ENCODE results near the gene AKT2.
"Not testable (repeated sequence)": the region's sequence is repeated elsewhere in the genome, so short reads cannot be mapped to it uniquely, and the experiment has no call there.

Gene AKT2

DNA sequence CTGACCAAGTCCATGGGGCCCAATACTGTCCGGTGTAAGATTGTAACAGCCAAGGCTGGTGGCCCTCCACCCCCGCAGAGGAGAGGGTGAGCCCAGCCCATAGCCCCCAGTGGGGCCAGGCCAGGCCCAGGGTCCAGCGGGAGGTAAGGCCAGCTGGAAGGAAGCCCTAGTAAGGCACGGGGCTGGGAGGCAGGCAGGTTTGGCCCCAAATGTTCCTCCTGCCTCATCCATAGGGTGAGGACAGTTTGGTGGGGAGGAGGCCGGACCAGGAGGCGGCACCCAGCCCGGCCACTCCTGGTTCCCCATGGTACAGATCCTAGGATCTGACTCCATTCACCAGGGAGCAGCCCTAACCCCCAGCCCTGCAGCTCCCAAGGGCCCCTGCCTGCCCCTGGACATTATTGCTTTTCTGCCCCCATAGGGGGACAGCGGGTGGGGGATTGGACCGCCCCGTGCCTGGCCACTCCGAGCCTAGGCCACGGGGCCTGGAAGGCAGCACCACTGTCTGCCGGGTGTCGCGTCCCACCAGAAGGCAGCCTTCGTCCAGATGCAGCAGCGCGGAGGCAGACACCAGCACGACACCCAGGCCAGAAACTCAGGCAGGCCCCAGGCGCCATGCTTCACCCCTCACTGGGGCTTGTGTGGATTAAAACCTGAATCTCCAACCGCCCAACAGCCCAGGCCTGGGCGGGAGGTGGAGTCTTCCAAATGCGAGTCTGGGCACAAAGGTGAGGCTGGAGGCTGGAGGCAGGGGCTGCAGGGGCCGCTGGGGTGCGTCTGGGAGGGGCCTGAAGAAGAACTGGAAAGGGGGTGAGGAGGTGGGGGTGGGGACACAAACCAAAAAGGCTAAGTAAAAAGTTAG lies 52.0 kb downstream of the AKT2 start:
- DNase-seq = no peak

GRCh38 chr19:40232479-40232878 lies 52.7 kb downstream of the AKT2 start:
- no peak for DNase-seq

- DNase-seq = no peak
Measured at GRCh38 chr19:40231544-40232424, 53.4 kb downstream of the AKT2 start.

GRCh38 chr19:40231057-40231456 lies 54.1 kb downstream of the AKT2 start:
- no peak for DNase-seq

DNA sequence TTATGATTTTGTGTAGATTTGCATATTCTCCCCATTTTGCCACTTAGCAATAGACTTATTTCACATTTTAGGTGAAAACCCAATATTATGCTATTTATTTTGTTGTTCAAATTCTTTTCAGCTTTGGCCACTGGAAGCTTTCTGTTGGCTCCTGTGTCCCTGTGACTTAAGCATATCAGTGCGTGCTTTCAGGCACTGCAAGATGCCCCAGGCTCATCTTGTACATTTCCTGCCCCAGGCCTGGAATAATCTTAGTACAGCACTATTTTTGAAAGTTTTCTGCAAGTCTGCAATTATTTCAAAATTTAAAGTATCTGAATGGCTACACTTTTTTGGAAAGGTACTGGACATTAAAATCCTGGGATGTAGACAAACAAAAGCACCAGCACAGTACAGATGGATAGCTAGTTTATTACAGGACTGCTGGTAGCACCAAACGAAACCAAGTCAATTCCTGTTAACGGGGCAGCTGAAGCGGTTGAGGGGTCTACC lies 55.2 kb downstream of the AKT2 start:
- DNase-seq = no peak

DNA sequence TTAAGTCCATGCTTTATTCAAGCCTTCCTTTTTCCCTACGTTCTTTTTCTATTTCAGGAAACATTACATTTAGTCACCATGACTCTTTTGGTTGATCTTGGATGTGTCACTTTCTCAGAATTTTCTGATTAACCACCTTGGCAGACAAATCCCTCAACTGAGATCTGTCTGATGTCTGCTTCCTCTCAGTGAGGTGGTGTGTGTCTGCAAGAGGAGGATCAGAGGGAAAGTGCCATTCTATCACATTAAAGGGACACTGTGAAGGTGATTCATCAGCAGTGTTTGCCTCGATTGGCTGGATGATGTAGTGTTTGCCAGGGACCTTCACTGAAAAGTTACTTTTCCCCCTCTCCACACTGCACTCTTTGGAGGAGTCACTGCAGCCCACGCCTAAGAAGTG lies 55.7 kb downstream of the AKT2 start:
- DNase-seq = no peak

DNA sequence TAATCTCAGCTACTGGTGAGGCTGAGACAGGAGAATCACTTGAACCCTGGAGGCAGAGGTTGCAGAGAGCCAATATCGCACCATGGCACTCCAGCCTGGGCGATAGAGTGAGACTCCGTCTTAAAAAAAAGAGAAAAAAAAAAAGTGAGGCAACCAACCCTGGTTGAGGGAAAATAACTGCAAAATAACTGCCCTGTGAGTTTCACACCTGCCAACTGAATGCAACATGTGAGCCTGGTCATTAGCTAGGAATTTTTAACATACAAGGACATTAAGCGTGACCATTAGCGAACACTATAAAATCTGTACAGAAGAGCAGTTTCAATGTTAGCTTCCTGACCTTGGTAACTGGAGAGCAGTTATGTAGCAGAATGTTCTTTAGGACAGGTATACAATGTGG lies 56.3 kb downstream of the AKT2 start:
- DNase-seq = no peak

GRCh38 chr19:40228346-40228745 lies 56.8 kb downstream of the AKT2 start:
- no peak for DNase-seq

GRCh38 chr19:40225440-40226305 lies 59.5 kb downstream of the AKT2 start:
- DNase-seq = no peak

DNA sequence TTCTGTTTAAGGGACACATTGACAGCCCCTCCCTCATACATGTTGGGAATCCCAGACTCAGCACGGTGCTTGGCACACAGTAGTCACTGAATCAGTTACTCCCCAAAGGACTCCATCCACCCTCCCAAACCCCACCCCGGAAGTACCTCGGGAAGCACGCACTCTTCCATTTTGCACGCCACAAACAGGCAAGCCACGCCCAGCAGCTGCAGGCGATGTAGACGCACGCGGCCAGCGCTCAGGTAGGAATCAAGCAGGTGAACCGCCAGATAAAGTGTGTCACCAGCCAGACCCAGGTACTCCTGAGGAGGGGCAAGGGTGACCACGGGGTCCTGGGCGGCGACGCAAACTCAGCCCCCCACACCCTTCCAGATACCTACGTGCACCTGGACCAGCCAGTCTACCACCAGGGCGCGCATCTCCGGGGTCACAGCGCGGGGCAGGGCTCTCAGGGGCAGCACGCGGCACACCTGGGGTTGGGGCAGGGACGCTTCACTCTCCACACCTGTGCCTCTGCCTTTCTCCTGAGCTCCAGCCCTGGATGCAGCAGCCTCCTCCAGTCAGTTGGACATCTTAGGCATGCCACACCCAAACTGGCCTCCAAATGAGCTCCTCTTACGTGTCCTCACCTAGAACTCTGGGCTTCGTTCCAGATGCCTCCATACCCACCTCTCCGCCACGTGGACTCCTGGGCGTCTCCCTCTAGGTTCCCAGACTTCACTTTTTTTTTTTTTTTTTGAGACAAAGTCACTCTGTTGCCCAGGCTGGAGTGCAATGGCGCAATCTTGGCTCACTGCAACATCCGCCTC lies 60.6 kb downstream of the AKT2 start:
- no peak for DNase-seq

DNA sequence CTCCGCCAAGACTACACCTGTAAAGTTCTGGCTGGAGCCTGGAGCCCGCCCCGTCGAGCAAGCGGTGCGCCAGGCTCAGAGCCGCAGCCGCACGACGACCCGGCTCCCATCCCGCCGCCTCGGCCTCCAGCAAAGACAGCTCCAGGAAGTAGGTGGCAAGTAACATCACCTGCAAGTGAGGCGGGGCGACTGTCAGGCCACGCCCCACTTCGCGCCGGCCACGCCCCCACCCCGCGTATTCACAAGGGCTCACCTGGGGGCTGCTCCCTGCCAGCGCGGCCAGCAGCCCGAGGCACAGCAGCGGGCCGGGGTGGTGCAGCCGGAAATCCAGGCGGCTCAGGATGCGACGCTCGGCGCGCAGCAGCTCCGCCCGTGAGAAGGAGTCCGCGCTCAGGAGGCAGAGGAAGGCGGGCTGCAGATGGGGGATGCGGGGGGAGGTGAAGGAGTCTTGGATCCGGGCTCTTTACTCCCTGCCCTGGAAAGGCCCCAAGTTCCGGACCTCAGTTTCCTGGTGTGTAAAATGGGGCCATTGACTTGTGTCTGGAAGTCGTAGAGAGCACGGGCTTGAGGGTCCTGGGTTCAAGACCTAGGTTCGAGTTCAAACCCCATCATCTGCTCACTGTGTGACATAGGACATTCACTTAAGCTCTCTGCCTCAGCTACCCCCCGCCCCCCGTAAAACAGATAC lies 61.9 kb downstream of the AKT2 start:
- DNase-seq = no peak

DNA sequence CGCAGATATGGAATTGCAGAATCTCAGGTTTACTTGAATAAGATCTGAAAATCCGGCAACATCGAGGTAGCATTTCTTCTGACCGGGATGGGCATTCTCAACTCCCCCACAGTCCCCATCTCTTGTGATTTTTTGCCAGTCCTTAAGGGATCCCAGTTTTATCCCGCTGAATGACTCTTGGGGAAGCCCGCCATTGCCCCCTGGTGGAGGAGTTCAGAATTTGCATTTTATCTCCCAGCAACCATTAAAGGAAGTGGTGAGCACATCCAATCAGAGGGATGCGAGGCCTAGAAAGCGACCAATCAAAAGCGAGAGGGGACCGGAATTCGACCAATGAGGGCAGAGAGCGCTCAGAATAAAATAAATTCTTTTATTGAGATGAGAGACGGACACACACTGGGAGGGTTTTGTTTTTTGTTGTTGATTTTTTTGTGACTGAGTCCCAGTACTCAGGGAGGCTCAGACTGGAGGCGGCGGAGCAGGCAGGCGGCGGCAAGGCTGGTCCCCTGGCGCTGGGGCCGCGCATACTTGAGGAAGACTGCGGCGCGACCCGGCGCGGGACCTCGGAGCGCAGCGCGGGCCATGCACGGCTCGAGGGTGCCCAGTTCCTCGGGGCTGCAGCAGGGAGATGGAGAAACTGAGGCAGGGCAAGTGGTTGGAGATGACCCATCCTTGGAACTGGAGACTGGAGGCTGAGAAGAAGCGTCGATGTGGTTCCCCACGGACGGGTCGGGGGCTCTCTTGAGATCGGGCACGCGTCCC lies 63.1 kb downstream of the AKT2 start:
- peak; percentile 57 for DNase-seq

DNA sequence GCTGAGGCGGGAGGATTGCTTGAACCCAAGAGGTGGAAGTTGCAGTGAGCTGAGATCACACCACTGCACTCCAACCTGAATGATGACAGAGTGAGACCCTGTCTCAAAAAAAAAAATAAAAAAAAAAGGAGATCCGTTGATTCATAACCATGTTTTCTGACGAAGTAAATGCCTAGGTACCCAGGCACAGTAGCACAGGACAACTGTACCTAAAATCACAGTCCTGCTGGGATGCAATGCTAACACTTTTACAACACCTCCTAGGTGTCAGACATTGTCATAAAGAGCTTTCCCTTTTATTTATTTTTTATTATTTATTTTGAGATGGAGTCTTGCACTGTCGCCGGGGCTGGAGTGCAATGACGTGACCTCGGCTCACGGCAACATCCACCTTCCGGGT lies 64.5 kb downstream of the AKT2 start:
- DNase-seq = no peak

- DNase-seq = no peak
Measured at GRCh38 chr19:40219721-40220276, 65.3 kb downstream of the AKT2 start.

GRCh38 chr19:40219029-40219428 lies 66.1 kb downstream of the AKT2 start:
- not testable (repeated sequence) for DNase-seq

GRCh38 chr19:40217934-40218890 lies 66.9 kb downstream of the AKT2 start, which contains the start of gene TTC9B:
TTC9B (minus strand) TSS chr19:40218384; CDS start chr19:40218381, 3 bp downstream.
- DNase-seq = no peak

DNA sequence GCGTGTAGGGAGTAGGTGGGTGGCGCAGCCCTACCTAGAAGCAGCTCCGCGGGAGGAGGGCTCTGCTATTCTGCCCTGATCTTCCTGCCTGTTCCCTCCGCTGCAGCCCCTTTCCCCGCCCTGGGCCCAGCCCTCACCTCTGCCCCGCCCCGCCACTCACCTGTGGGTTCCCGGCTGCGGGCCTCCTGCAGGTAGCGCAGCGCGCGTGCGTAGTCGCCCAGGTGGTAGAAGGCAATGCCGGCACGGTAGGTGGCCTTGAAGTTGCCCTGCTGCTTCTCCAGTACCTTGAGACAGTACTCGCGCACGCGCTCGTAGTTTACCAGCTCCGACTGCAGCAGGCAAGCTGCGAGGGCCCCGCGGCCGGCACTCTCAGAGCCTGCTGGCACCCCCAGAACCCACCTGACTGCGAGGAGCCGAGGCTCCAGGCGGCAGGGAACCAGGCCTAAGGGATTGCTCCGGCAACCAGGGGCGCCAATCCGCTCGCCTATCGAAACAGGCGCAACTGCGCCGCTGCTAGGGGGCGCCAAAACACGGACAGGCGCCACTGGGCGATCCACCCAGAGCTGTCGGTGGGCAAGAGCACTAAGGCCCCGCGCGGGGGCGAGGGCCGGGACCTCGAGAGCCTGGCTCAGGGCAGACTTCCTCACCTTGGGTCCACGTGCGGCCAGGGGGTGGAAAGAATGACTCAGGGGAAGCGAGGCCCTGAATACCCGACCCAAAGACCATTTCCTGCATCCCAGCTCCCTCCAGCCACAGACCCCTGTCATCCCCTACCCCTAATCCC lies 67.9 kb downstream of the AKT2 start:
- no peak for DNase-seq

GRCh38 chr19:40216777-40217026 lies 68.4 kb downstream of the AKT2 start:
- no peak for DNase-seq

All from KG1 (cell line).